ENCODE data around the gene OR4E2. TPM values are rescaled to one million over a fixed set of nuclear protein-coding genes. Genes with fewer than 3 reads are reported as not detected.

Gene OR4E2
- polyA plus RNA-seq, 1 of the 3 experiments (the other 2 are of a cell fraction): not detected

DNA sequence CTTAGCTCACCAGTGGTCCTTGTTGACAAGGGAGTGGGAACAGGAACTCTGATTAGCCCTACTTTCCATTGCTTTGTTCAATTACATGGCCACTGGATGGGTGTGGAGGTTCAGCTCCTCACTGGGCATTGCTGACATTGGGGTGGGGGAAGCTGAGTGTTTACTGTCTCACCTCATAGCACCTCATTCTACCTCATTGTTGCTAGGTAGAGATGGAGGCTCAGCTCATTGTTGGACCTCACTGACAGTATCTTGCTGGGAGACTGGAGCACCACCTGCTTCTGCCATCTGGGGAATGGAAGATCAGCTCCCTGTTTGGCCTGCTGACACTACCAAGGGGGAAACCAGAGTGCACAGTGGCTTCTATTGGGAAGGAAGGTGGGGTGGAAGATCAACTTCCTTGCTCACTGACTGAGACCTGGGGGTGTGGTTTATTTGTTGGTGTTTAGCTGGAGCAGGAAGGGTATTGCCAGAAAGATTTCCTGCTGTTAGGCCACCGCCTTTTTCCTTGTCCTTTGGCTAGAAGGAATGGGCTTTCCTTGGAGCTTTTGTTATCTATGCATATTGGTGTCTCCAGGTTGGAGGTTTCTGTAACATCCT, 1.3 kb upstream of the OR4E2 start:
- Histone ChIP-seq H3K79me2 (ENCODE audit: insufficient read depth) (no peaks in the 10 kb centered on the region), H3K9me2 (no peaks in the 10 kb centered on the region), H4K20me1 (ENCODE audit: insufficient read depth) (no peaks in the 10 kb centered on the region), H3K9ac (no peak overlapping the region), H3K4me3 (ENCODE audit: low read depth in 2 of 2, low read length in 1 of 2) (no peak overlapping the region), H3K36me3 (replicated peaks in 1 of 2; ENCODE audit: control insufficient read depth in 1 of 2, insufficient read depth in 2 of 2, low read length in 1 of 2) (no peaks in the 10 kb centered on the region), H3K27me3 (ENCODE audit: insufficient read depth) (peaks cover 9% of the 10 kb centered on the region), H3K4me1 (ENCODE audit: control insufficient read depth in 1 of 2, insufficient read depth in 2 of 2, low read depth in 1 of 2, low read length in 1 of 2) (peaks cover 0 to 10% of the 10 kb centered on the region in 2 experiments; a peak in 1 of 4 replicates), H3K4me2 (no peak overlapping the region), H3K9me3 (no peaks in the 10 kb centered on the region), H3F3A (replicated peaks; ENCODE audit: insufficient read depth) (no peaks in the 10 kb centered on the region), H2AFZ (ENCODE audit: low read depth) (no peak overlapping the region), H3K27ac (ENCODE audit: low read depth in 2 of 2, low read length in 1 of 2) (no peak overlapping the region)
- ChIA-PET CTCF (interaction anchor here (1.0 kb wide), 1 partner anchor 87 kb away, joined by 3 read pairs; no protein-coding TSS in a partner anchor), POLR2A (no interaction called here)
- no peak for DNase-seq
- no peak for TF ChIP-seq RFX5 (IDR thresholded peaks at IDR 0.05; ENCODE audit: low read length)
- no peak for TF ChIP-seq POLR2AphosphoS5 (IDR thresholded peaks at IDR 0.05; ENCODE audit: low read depth, low read length)
- TF ChIP-seq ELF1 (IDR thresholded peaks at IDR 0.05): no peak
- no peak for TF ChIP-seq MEF2A (IDR thresholded peaks at IDR 0.05; ENCODE audit: borderline replicate concordance, low read depth)
- TF ChIP-seq RAD21 (IDR thresholded peaks at IDR 0.05; ENCODE audit: low read length): no peak
- TF ChIP-seq GABPA (IDR thresholded peaks at IDR 0.05; ENCODE audit: low read depth): no peak
- TF ChIP-seq, protein P1, sequence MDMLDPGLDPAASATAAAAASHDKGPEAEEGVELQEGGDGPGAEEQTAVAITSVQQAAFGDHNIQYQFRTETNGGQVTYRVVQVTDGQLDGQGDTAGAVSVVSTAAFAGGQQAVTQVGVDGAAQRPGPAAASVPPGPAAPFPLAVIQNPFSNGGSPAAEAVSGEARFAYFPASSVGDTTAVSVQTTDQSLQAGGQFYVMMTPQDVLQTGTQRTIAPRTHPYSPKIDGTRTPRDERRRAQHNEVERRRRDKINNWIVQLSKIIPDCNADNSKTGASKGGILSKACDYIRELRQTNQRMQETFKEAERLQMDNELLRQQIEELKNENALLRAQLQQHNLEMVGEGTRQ (IDR thresholded peaks at IDR 0.05; ENCODE audit: borderline replicate concordance, low read depth, low read length): no peak
- TF ChIP-seq EP300 (IDR thresholded peaks at IDR 0.05; ENCODE audit: borderline replicate concordance in 1 of 2, low read depth in 1 of 2, low read length in 1 of 2): no peak
- no peak for TF ChIP-seq TEAD4 (IDR thresholded peaks at IDR 0.05; ENCODE audit: borderline replicate concordance, insufficient read depth)
- no peak for TF ChIP-seq NFIC (IDR thresholded peaks at IDR 0.05; ENCODE audit: borderline replicate concordance)
- TF ChIP-seq SMC3 (IDR thresholded peaks at IDR 0.05; ENCODE audit: low read depth, low read length): no peak
- WGBS (ENCODE audit: low lambda C conversion rate): 0% methylated on average over 1 of the region's 1 CpG

DNA sequence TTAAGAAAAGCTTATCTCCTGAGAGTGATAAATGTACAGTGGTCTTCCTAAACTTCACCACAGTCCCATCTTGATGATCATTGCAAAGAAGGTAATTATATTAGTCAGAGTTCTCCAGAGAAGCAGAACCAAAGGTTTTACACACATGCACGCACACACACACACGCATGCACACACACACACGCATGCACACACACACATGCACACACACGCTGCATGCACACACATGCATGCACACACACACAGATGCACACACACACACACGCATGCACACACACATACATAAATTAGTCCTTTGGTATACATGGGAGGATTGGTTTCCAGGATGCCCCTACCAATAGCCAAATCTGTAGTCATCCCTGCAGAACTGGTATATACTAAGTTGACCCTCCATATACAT, 580 bp downstream of the OR4E2 start:
- peaks cover 0 to 19% of the 10 kb centered on the region in 2 experiments; a peak in 1 of 4 replicates for H3K4me1 ChIP-seq (ENCODE audit: control insufficient read depth in 1 of 2, insufficient read depth in 2 of 2, low read depth in 1 of 2, low read length in 1 of 2)
- peaks cover 4% of the 10 kb centered on the region; the same call in 1 of the 2 replicates for H3K27me3 ChIP-seq (ENCODE audit: insufficient read depth)
- WGBS (ENCODE audit: low lambda C conversion rate): 3% methylated on average over 5 of the region's 5 CpGs
- no peaks in the 10 kb centered on the region for H4K20me1 ChIP-seq (ENCODE audit: insufficient read depth)
- ChIA-PET CTCF (no interaction called here), POLR2A (no interaction called here)
- H3K36me3 ChIP-seq (replicated peaks in 1 of 2; ENCODE audit: control insufficient read depth in 1 of 2, insufficient read depth in 2 of 2, low read length in 1 of 2): no peaks in the 10 kb centered on the region
- H3K9ac ChIP-seq: no peak overlapping the region
- no peak overlapping the region for H3K27ac ChIP-seq (ENCODE audit: low read depth in 2 of 2, low read length in 1 of 2)
- no peaks in the 10 kb centered on the region for H3K79me2 ChIP-seq (ENCODE audit: insufficient read depth)
- no peaks in the 10 kb centered on the region for H3F3A ChIP-seq (replicated peaks; ENCODE audit: insufficient read depth)
- no peak overlapping the region for H3K4me3 ChIP-seq (ENCODE audit: low read depth in 2 of 2, low read length in 1 of 2)
- no peaks in the 10 kb centered on the region for H3K9me3 ChIP-seq
- no peak overlapping the region for H2AFZ ChIP-seq (ENCODE audit: low read depth)
- no peak for DNase-seq
- no peak for TF ChIP-seq FOXJ3 (CRISPR knock-in tag; IDR thresholded peaks at IDR 0.05)
- no peak for TF ChIP-seq SMC3 (IDR thresholded peaks at IDR 0.05; ENCODE audit: low read depth, low read length)
- no peak for TF ChIP-seq JUND (IDR thresholded peaks at IDR 0.05)
- no peak for TF ChIP-seq TCF12 (IDR thresholded peaks at IDR 0.05)
- no peak for TF ChIP-seq RCOR1 (IDR thresholded peaks at IDR 0.05; ENCODE audit: low read length)
- TF ChIP-seq, protein P2, sequence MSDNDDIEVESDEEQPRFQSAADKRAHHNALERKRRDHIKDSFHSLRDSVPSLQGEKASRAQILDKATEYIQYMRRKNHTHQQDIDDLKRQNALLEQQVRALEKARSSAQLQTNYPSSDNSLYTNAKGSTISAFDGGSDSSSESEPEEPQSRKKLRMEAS (IDR thresholded peaks at IDR 0.05; ENCODE audit: low read depth): no peak
- TF ChIP-seq NFIC (IDR thresholded peaks at IDR 0.05; ENCODE audit: borderline replicate concordance): no peak
- no peaks in the 10 kb centered on the region for H3K9me2 ChIP-seq
- no peak overlapping the region for H3K4me2 ChIP-seq

Data from SK-N-SH (cell line).